HepG2 (cell line): ENCODE measurements around the gene BRK1. TPM values are rescaled to one million over a fixed set of nuclear protein-coding genes. Genes with fewer than 3 reads are reported as not detected.

Source experiments
- ARHGAP35 ChIP-seq: sonication (generic); formaldehyde crosslinking; IDR thresholded peaks from 2 replicates; pipeline ENCODE4 v1.9.0; 2022; ENCODE audit warnings: mild to moderate bottlenecking, inconsistent platforms, moderate library complexity, missing genetic modification reagents, borderline replicate concordance
- ATF1 ChIP-seq: IDR thresholded peaks from 2 replicates; pipeline ENCODE4 v1.6.1; 2016; ENCODE audit warnings: mild to moderate bottlenecking, control low read depth
- CHD4 ChIP-seq: fragments of 200-600 bp; sonication (generic); IDR thresholded peaks from 2 replicates; pipeline ENCODE4 v1.7.0; 2017; ENCODE audit warnings: mild to moderate bottlenecking, low read length, borderline replicate concordance
- HMG20B ChIP-seq: conservative IDR thresholded peaks from 2 replicates; pipeline ENCODE4 v1.6.1; 2016; ENCODE audit warnings: missing genetic modification reagents, missing compliant biosample characterization
- PAWR ChIP-seq: sonication (generic); formaldehyde crosslinking; IDR thresholded peaks from 2 replicates; pipeline ENCODE4 v1.4.0; 2020; ENCODE audit warnings: missing genetic modification reagents, mild to moderate bottlenecking, borderline replicate concordance
- RXRB ChIP-seq: IDR thresholded peaks from 2 replicates; pipeline ENCODE4 v1.6.1; 2016; ENCODE audit warnings: borderline replicate concordance, missing genetic modification reagents, missing compliant biosample characterization
- ZNF326 ChIP-seq: sonication (generic); formaldehyde crosslinking; IDR thresholded peaks from 2 replicates; pipeline ENCODE4 v1.4.0; 2020; ENCODE audit warnings: missing genetic modification reagents, borderline replicate concordance
- ZNF547 ChIP-seq: sonication (generic); formaldehyde crosslinking; IDR thresholded peaks from 2 replicates; pipeline ENCODE4 v1.5.1; 2020; ENCODE audit warnings: mild to moderate bottlenecking, missing genetic modification reagents
- ZNF816 ChIP-seq: sonication (generic); formaldehyde crosslinking; IDR thresholded peaks from 2 replicates; pipeline ENCODE4 v1.8.0; 2022; ENCODE audit warnings: missing genetic modification reagents, mild to moderate bottlenecking, borderline replicate concordance
- ZSCAN12 ChIP-seq: sonication (generic); formaldehyde crosslinking; IDR thresholded peaks from 2 replicates; pipeline ENCODE4 v1.9.0; 2021; ENCODE audit warnings: mild to moderate bottlenecking, missing genetic modification reagents
- polyA plus RNA-seq, 8 experiments: library from polyadenylated mRNA; depleted of rRNA in 3 of 8; stranded (reverse) in 7 of 8; unstranded in 1 of 8; fragments of >200 nt; fragmentation: Illumina TruSeq in 4 of 8; extraction: Trizol in 4 of 8; gene quantifications; 2 replicates each; pipeline versions ENCODE4 v1.2.1 to v1.2.3, GENCODE V29; 2011 to 2016; ENCODE audit warnings: low read depth in 4 of 8, missing spikeins in 1 of 8, mixed read lengths in 1 of 8; ENCODE audit not compliant: insufficient read depth in 1 of 8
- total RNA-seq, 5 experiments: library from RNA; depleted of rRNA; stranded (reverse); fragments of >200 nt; fragmentation: Illumina TruSeq; extraction: Trizol; gene quantifications; 2 replicates each; pipeline ENCODE4 v1.2.3, GENCODE V29; 2016; ENCODE audit warnings: low read depth in 1 of 5
- TF ChIP-seq, protein P1 (sequence below): sonication (generic); formaldehyde crosslinking; IDR thresholded peaks from 2 replicates; pipeline ENCODE4 v1.4.0; 2020; ENCODE audit warnings: missing genetic modification reagents, borderline replicate concordance
- TF ChIP-seq, protein P2 (sequence below): IDR thresholded peaks from 2 replicates; pipeline ENCODE4 v1.6.1; 2016; ENCODE audit warnings: low read depth, borderline replicate concordance
- TF ChIP-seq, protein P3 (sequence below): sonication (generic); formaldehyde crosslinking; IDR thresholded peaks from 2 replicates; pipeline ENCODE4 v1.5.0; 2020; ENCODE audit warnings: missing genetic modification reagents
- TF ChIP-seq, protein P4 (sequence below): sonication (generic); formaldehyde crosslinking; IDR thresholded peaks from 2 replicates; pipeline ENCODE4 v1.9.0; 2021; ENCODE audit warnings: missing genetic modification reagents, borderline replicate concordance
- TF ChIP-seq, protein P5 (sequence below): sonication (generic); formaldehyde crosslinking; IDR thresholded peaks from 2 replicates; pipeline ENCODE4 v1.5.1; 2020; ENCODE audit warnings: mild to moderate bottlenecking, missing genetic modification reagents, borderline replicate concordance

Gene BRK1
- total and polyA plus RNA-seq, 2 of the 13 experiments (the other 11 are each of a cell fraction or from before 2014, with no cell fraction given) = 118 to 155 TPM

DNA sequence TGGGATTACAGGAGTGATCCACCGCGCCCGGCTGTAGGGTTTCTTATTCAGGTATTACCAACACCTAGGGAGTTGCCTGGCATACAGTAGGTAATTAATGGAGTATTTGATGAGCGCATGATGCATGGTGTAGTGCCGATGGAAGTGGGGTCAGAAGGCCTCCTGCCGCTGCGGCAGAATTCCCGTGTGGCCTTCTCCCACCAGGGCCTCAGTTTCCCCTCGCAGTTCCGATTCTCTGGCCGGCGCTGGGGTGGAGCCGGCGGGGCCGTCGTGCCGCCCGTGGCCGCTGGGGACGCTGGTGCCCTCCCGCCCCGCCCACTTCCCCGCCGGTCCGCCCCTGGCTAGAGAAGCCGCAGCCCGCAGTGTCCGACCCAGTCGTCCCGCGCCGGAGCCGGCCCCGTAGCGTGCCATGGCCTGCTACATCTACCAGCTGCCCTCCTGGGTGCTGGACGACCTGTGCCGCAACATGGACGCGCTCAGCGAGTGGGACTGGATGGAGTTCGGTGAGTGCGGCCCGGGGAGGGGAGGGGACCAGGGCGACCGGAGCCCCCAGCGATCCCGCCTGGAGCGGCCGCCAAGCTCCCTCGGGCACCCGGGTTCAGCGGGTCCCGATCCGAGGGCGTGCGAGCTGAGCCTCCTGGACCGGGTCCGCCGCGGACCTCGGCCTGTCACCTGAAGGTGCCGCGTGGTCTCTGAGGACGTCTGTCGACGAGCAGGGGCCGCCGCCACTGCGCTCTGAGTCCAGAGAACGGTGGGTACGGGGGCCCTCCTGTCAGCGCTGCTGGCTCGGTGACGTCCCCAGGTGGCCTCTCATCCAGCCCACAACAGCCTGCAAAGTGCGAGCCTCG, 49.3 kb downstream of the BRK1 start, which contains the start of gene IRAK2 (continued):
- TF ChIP-seq, protein P1, sequence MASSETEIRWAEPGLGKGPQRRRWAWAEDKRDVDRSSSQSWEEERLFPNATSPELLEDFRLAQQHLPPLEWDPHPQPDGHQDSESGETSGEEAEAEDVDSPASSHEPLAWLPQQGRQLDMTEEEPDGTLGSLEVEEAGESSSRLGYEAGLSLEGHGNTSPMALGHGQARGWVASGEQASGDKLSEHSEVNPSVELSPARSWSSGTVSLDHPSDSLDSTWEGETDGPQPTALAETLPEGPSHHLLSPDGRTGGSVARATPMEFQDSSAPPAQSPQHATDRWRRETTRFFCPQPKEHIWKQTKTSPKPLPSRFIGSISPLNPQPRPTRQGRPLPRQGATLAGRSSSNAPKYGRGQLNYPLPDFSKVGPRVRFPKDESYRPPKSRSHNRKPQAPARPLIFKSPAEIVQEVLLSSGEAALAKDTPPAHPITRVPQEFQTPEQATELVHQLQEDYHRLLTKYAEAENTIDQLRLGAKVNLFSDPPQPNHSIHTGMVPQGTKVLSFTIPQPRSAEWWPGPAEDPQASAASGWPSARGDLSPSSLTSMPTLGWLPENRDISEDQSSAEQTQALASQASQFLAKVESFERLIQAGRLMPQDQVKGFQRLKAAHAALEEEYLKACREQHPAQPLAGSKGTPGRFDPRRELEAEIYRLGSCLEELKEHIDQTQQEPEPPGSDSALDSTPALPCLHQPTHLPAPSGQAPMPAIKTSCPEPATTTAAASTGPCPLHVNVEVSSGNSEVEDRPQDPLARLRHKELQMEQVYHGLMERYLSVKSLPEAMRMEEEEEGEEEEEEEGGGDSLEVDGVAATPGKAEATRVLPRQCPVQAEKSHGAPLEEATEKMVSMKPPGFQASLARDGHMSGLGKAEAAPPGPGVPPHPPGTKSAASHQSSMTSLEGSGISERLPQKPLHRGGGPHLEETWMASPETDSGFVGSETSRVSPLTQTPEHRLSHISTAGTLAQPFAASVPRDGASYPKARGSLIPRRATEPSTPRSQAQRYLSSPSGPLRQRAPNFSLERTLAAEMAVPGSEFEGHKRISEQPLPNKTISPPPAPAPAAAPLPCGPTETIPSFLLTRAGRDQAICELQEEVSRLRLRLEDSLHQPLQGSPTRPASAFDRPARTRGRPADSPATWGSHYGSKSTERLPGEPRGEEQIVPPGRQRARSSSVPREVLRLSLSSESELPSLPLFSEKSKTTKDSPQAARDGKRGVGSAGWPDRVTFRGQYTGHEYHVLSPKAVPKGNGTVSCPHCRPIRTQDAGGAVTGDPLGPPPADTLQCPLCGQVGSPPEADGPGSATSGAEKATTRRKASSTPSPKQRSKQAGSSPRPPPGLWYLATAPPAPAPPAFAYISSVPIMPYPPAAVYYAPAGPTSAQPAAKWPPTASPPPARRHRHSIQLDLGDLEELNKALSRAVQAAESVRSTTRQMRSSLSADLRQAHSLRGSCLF (CRISPR knock-in tag) = no peak
- TF ChIP-seq, protein P2, sequence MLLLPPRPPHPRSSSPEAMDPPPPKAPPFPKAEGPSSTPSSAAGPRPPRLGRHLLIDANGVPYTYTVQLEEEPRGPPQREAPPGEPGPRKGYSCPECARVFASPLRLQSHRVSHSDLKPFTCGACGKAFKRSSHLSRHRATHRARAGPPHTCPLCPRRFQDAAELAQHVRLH = 0 out of 2 replicates have a peak, but pooled peaks have one; percentile 38
- TF ChIP-seq, protein P3, sequence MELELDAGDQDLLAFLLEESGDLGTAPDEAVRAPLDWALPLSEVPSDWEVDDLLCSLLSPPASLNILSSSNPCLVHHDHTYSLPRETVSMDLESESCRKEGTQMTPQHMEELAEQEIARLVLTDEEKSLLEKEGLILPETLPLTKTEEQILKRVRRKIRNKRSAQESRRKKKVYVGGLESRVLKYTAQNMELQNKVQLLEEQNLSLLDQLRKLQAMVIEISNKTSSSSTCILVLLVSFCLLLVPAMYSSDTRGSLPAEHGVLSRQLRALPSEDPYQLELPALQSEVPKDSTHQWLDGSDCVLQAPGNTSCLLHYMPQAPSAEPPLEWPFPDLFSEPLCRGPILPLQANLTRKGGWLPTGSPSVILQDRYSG (CRISPR knock-in tag) = peak; percentile 43; the same call in 1 of the 2 replicates
- TF ChIP-seq ARHGAP35 (CRISPR knock-in tag) = peak; percentile 71; the same call in 1 of the 2 replicates
- no peak for TF ChIP-seq ZNF816
- TF ChIP-seq ZNF547 (CRISPR knock-in tag) = no peak
- no peak for TF ChIP-seq ZNF326 (CRISPR knock-in tag)
- peak; percentile 44; the same call in 1 of the 2 replicates for TF ChIP-seq ZSCAN12
- TF ChIP-seq ATF1 (CRISPR knock-in tag) = no peak
- TF ChIP-seq CHD4 = no peak
- no peak for TF ChIP-seq RXRB (CRISPR knock-in tag)
- TF ChIP-seq, protein P4, sequence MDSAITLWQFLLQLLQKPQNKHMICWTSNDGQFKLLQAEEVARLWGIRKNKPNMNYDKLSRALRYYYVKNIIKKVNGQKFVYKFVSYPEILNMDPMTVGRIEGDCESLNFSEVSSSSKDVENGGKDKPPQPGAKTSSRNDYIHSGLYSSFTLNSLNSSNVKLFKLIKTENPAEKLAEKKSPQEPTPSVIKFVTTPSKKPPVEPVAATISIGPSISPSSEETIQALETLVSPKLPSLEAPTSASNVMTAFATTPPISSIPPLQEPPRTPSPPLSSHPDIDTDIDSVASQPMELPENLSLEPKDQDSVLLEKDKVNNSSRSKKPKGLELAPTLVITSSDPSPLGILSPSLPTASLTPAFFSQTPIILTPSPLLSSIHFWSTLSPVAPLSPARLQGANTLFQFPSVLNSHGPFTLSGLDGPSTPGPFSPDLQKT (CRISPR knock-in tag) = no peak
- TF ChIP-seq PAWR (CRISPR knock-in tag) = no peak; the same call in 1 of the 2 replicates
- TF ChIP-seq, protein P5, sequence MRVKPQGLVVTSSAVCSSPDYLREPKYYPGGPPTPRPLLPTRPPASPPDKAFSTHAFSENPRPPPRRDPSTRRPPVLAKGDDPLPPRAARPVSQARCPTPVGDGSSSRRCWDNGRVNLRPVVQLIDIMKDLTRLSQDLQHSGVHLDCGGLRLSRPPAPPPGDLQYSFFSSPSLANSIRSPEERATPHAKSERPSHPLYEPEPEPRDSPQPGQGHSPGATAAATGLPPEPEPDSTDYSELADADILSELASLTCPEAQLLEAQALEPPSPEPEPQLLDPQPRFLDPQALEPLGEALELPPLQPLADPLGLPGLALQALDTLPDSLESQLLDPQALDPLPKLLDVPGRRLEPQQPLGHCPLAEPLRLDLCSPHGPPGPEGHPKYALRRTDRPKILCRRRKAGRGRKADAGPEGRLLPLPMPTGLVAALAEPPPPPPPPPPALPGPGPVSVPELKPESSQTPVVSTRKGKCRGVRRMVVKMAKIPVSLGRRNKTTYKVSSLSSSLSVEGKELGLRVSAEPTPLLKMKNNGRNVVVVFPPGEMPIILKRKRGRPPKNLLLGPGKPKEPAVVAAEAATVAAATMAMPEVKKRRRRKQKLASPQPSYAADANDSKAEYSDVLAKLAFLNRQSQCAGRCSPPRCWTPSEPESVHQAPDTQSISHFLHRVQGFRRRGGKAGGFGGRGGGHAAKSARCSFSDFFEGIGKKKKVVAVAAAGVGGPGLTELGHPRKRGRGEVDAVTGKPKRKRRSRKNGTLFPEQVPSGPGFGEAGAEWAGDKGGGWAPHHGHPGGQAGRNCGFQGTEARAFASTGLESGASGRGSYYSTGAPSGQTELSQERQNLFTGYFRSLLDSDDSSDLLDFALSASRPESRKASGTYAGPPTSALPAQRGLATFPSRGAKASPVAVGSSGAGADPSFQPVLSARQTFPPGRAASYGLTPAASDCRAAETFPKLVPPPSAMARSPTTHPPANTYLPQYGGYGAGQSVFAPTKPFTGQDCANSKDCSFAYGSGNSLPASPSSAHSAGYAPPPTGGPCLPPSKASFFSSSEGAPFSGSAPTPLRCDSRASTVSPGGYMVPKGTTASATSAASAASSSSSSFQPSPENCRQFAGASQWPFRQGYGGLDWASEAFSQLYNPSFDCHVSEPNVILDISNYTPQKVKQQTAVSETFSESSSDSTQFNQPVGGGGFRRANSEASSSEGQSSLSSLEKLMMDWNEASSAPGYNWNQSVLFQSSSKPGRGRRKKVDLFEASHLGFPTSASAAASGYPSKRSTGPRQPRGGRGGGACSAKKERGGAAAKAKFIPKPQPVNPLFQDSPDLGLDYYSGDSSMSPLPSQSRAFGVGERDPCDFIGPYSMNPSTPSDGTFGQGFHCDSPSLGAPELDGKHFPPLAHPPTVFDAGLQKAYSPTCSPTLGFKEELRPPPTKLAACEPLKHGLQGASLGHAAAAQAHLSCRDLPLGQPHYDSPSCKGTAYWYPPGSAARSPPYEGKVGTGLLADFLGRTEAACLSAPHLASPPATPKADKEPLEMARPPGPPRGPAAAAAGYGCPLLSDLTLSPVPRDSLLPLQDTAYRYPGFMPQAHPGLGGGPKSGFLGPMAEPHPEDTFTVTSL (CRISPR knock-in tag) = no peak
- TF ChIP-seq HMG20B (CRISPR knock-in tag) = no peak
